ENCODE data around the gene HOXB4. TPM values are rescaled to one million over a fixed set of nuclear protein-coding genes. Genes with fewer than 3 reads are reported as not detected.

HOXB4 gene
- total RNA-seq, 1 experiment from 2014 or later: 9.7 TPM

GRCh38 chr17:48546137-48546923 is 31.8 kb downstream of the HOXB4 start:
- intact Hi-C loops (cut with micrococcal nuclease; ENCODE audit: unreplicated experiment): no loop called here
- CTCF ChIA-PET: interaction anchor here (0.6 to 1.0 kb wide), 2 partner anchors 9 to 329 kb away, joined by 3 to 8 read pairs; no protein-coding TSS in a partner anchor
- H3K4me1 ChIP-seq (ENCODE audit: insufficient read depth, low read length, poor library complexity, severe bottlenecking): peaks cover 48% of the 10 kb centered on the region
- no peaks in the 10 kb centered on the region for H3K27me3 ChIP-seq (replicated peaks; ENCODE audit: insufficient read depth, low read depth, low read length, poor library complexity)
- H3K9me3 ChIP-seq (ENCODE audit: low read depth, low read length, poor library complexity, severe bottlenecking): no peaks in the 10 kb centered on the region
- peaks cover 22% of the 10 kb centered on the region for H3K36me3 ChIP-seq (ENCODE audit: insufficient read depth, low read length, poor library complexity, severe bottlenecking)
- TF ChIP-seq EZH2 (IDR thresholded peaks at IDR 0.05; ENCODE audit: borderline replicate concordance, low read depth, low read length, poor library complexity, severe bottlenecking): no peak
- DNase-seq (ENCODE audit: low spot score): peak; percentile 53
- BruUV-seq (replicated peaks): no TSS peak
- POLR2A ChIA-PET (ENCODE audit: low non-redundant PET): interaction anchor here (0.6 to 0.7 kb wide), 4 partner anchors 14 to 467 kb away, joined by 3 to 16 read pairs (median 4); partner anchors contain the start of gene HOXB8
- peak overlapping the region; percentile 85 for H3K4me3 ChIP-seq (ENCODE audit: low read depth, low read length, poor library complexity, severe bottlenecking)
- peak overlapping the region; percentile 95 for H3K27ac ChIP-seq (ENCODE audit: low read depth, low read length, poor library complexity, severe bottlenecking)

- Histone ChIP-seq H3K4me3 (ENCODE audit: low read depth, low read length, poor library complexity, severe bottlenecking) (peak overlapping the region; percentile 85), H3K9me3 (ENCODE audit: low read depth, low read length, poor library complexity, severe bottlenecking) (no peaks in the 10 kb centered on the region), H3K27me3 (replicated peaks; ENCODE audit: insufficient read depth, low read depth, low read length, poor library complexity) (no peaks in the 10 kb centered on the region), H3K36me3 (ENCODE audit: insufficient read depth, low read length, poor library complexity, severe bottlenecking) (peaks cover 19% of the 10 kb centered on the region), H3K27ac (ENCODE audit: low read depth, low read length, poor library complexity, severe bottlenecking) (peak overlapping the region; percentile 95), H3K4me1 (ENCODE audit: insufficient read depth, low read length, poor library complexity, severe bottlenecking) (peaks cover 54% of the 10 kb centered on the region)
- no peak for TF ChIP-seq EZH2 (IDR thresholded peaks at IDR 0.05; ENCODE audit: borderline replicate concordance, low read depth, low read length, poor library complexity, severe bottlenecking)
- TF ChIP-seq CTCF (conservative IDR thresholded peaks at IDR 0.05; ENCODE audit: low read depth, low read length): no peak
- intact Hi-C loops (cut with micrococcal nuclease; ENCODE audit: unreplicated experiment): no loop called here
- BruUV-seq (replicated peaks): TSS peak; percentile 33
- no peak for DNase-seq (ENCODE audit: low spot score)
- ChIA-PET POLR2A (ENCODE audit: low non-redundant PET) (no interaction called here), CTCF (no interaction called here)
Measured at GRCh38 chr17:48545539-48545938, 32.6 kb downstream of the HOXB4 start.

- Histone ChIP-seq H3K36me3 (ENCODE audit: insufficient read depth, low read length, poor library complexity, severe bottlenecking) (peaks cover 14% of the 10 kb centered on the region), H3K4me3 (ENCODE audit: low read depth, low read length, poor library complexity, severe bottlenecking) (peak within 1 kb of the TSS; percentile 85), H3K4me1 (ENCODE audit: insufficient read depth, low read length, poor library complexity, severe bottlenecking) (peaks cover 54% of the 10 kb centered on the region), H3K9me3 (ENCODE audit: low read depth, low read length, poor library complexity, severe bottlenecking) (no peaks in the 10 kb centered on the region), H3K27ac (ENCODE audit: low read depth, low read length, poor library complexity, severe bottlenecking) (peak within 1 kb of the TSS; percentile 95), H3K27me3 (replicated peaks; ENCODE audit: insufficient read depth, low read depth, low read length, poor library complexity) (no peaks in the 10 kb centered on the region)
- CTCF ChIA-PET: no interaction called here
- no peak for TF ChIP-seq CTCF (conservative IDR thresholded peaks at IDR 0.05; ENCODE audit: low read depth, low read length)
- no peak for TF ChIP-seq EZH2 (IDR thresholded peaks at IDR 0.05; ENCODE audit: borderline replicate concordance, low read depth, low read length, poor library complexity, severe bottlenecking)
- DNase-seq (ENCODE audit: low spot score): peak; percentile 84
- no TSS peak for BruUV-seq (replicated peaks)
- POLR2A ChIA-PET (ENCODE audit: low non-redundant PET): no interaction called here
- intact Hi-C loops (cut with micrococcal nuclease; ENCODE audit: unreplicated experiment): no loop called here
Measured at GRCh38 chr17:48545022-48545375, 33.2 kb downstream of the HOXB4 start, which contains the start of gene HOXB2. Gene HOXB2 (minus strand): TSS chr17:48545109. CDS start chr17:48544911, 198 bp downstream.

All from A673 (cell line).